ENCODE results near the gene PLA2G7.

GRCh38 chr6:46734867-46735719 is at the start of gene PLA2G7:
- TF ChIP-seq POLR2A (IDR thresholded peaks at IDR 0.05) (no peak), CTCF (IDR thresholded peaks at IDR 0.05 in 4 of 5, conservative IDR thresholded peaks at IDR 0.05 in 1 of 5) (no peak)

Measured in gastrocnemius medialis (tissue), 4 donors.